Measurements from ENCODE around the gene NPIPB2. TPM values are rescaled to one million over a fixed set of nuclear protein-coding genes. Genes with fewer than 3 reads are reported as not detected.
"Not testable (repeated sequence)": the region's sequence is repeated elsewhere in the genome, so short reads cannot be mapped to it uniquely, and the experiment has no call there.

NPIPB2 gene
- polyA plus RNA-seq, 2 of the 4 experiments (the other 2 are of a cell fraction), result 2.7 to 6.6 TPM

- POLR2A ChIA-PET; H3K4me2 ChIP-seq; H3K4me1 ChIP-seq; H3K27ac ChIP-seq; DNase-seq (ENCODE audit: low read depth in 1 of 2, low spot score in 1 of 2); FAIRE-seq; H3K4me3 ChIP-seq; ATAC-seq; H3K9me3 ChIP-seq: not testable (repeated sequence)
- 79% methylated on average over 10 of the region's 10 CpGs for WGBS (ENCODE audit: missing lambda C conversion rate)
- CTCF ChIA-PET, result interaction anchor here (1.9 kb wide), 1 partner anchor 144 kb away, joined by 4 read pairs; no protein-coding TSS in a partner anchor
Measured at GRCh38 chr16:11924046-11924445, 17.8 kb downstream of the NPIPB2 start.

GRCh38 chr16:11916524-11917285 is 25.1 kb downstream of the NPIPB2 start:
- peak; percentile 78 to 87 for DNase-seq (ENCODE audit: low read depth in 1 of 2, low spot score in 1 of 2)
- H3K9me3 ChIP-seq, result no peaks in the 10 kb centered on the region
- peak overlapping the region; percentile 59 for H3K4me3 ChIP-seq
- WGBS (ENCODE audit: missing lambda C conversion rate), result 6% methylated on average over 13 of the region's 13 CpGs
- ChIA-PET POLR2A (interaction anchor here (1.0 to 1.7 kb wide), 4 partner anchors 60 to 174 kb away, joined by 3 to 21 read pairs (median 4); partner anchors contain the start of genes SNX29, TXNDC11 and ZC3H7A), CTCF (interaction anchor here (0.6 to 1.9 kb wide), 5 partner anchors 16 to 152 kb away, joined by 3 to 8 read pairs (median 4); partner anchors contain the start of gene RSL1D1)
- peak; percentile 71 to 74 for ATAC-seq
- peak overlapping the region; percentile 94 for H3K4me2 ChIP-seq
- peak overlapping the region; percentile 92 to 96 for H3K27ac ChIP-seq
- H3K4me1 ChIP-seq, result peaks cover 29% of the 10 kb centered on the region
- TF ChIP-seq JUN (IDR thresholded peaks at IDR 0.05), result no peak
- peak; percentile 46; the same call in 1 of the 2 replicates for TF ChIP-seq FOSL2 (IDR thresholded peaks at IDR 0.05)
- peak; percentile 92 for TF ChIP-seq FOSL2 (CRISPR knock-in tag; IDR thresholded peaks at IDR 0.05)
- FAIRE-seq, result peak; percentile 32

- 1% methylated on average over 23 of the region's 84 CpGs for WGBS (ENCODE audit: missing lambda C conversion rate)
- Histone ChIP-seq H3K4me2 (peak within 1 kb of the TSS; percentile 94), H3K4me3 (peak within 1 kb of the TSS; percentile 93), H3K27ac (peak within 1 kb of the TSS; percentile 96 to 99), H3K4me1 (peaks cover 33% of the 10 kb centered on the region), H3K9me3 (no peaks in the 10 kb centered on the region)
- ChIA-PET CTCF (interaction anchor here (0.6 to 1.9 kb wide), 5 partner anchors 15 to 153 kb away, joined by 3 to 8 read pairs (median 4); partner anchors contain the start of gene RSL1D1), POLR2A (interaction anchor here (1.0 to 1.7 kb wide), 6 partner anchors 9 to 173 kb away, joined by 3 to 21 read pairs (median 3); partner anchors contain the start of genes RSL1D1, SNX29, TXNDC11 and ZC3H7A)
- DNase-seq (ENCODE audit: low read depth in 1 of 2, low spot score in 1 of 2) (peak; percentile 92 to 99), ATAC-seq (peak; percentile 93 to 95), FAIRE-seq (no peak)
- TF ChIP-seq NPAS2 (CRISPR knock-in tag; IDR thresholded peaks at IDR 0.05; ENCODE audit: borderline replicate concordance), result no peak
- TF ChIP-seq MYC (IDR thresholded peaks at IDR 0.05; ENCODE audit: borderline replicate concordance, low read length), result peak; percentile 83
- TF ChIP-seq TFCP2L1 (CRISPR knock-in tag; IDR thresholded peaks at IDR 0.05), result no peak
- no peak for TF ChIP-seq RAD21 (conservative IDR thresholded peaks at IDR 0.05 in 1 of 2, IDR thresholded peaks at IDR 0.05 in 1 of 2)
- peak; percentile 98 for TF ChIP-seq MAZ (IDR thresholded peaks at IDR 0.05; ENCODE audit: borderline replicate concordance, low read depth, low read length)
- TF ChIP-seq MAFK (IDR thresholded peaks at IDR 0.05; ENCODE audit: partially characterized antibody), result no peak
- TF ChIP-seq CBX2 (IDR thresholded peaks at IDR 0.05; ENCODE audit: borderline replicate concordance, low read depth), result no peak
- 0 out of 2 replicates have a peak, but pooled peaks have one; percentile 51 for TF ChIP-seq TP53 (CRISPR knock-in tag; IDR thresholded peaks at IDR 0.05)
- TF ChIP-seq POLR2A (IDR thresholded peaks at IDR 0.05; ENCODE audit: low read length), result peak; percentile 87
- no peak for TF ChIP-seq SREBF2 (IDR thresholded peaks at IDR 0.05)
- 0 out of 2 replicates have a peak, but pooled peaks have one; percentile 24 for TF ChIP-seq HOXB5 (CRISPR knock-in tag; IDR thresholded peaks at IDR 0.05)
- TF ChIP-seq JUN (IDR thresholded peaks at IDR 0.05), result peak; percentile 82 to 85; a peak in 3 of 5 replicates
- no peak for TF ChIP-seq JUNB (IDR thresholded peaks at IDR 0.05)
- no peak for TF ChIP-seq ZSCAN20 (CRISPR knock-in tag; IDR thresholded peaks at IDR 0.05)
- no peak for TF ChIP-seq CEBPB (IDR thresholded peaks at IDR 0.05)
- no peak for TF ChIP-seq ZFP36 (IDR thresholded peaks at IDR 0.05; ENCODE audit: borderline replicate concordance, partially characterized antibody)
- no peak for TF ChIP-seq KDM1A (IDR thresholded peaks at IDR 0.05; ENCODE audit: low read depth)
- no peak for TF ChIP-seq HEYL (CRISPR knock-in tag; IDR thresholded peaks at IDR 0.05)
- peak; percentile 89 for TF ChIP-seq MAX (IDR thresholded peaks at IDR 0.05)
- TF ChIP-seq GATA3 (IDR thresholded peaks at IDR 0.05; ENCODE audit: borderline replicate concordance), result 0 out of 2 replicates have a peak, but pooled peaks have one; percentile 22
- TF ChIP-seq E2F6 (IDR thresholded peaks at IDR 0.05; ENCODE audit: borderline replicate concordance, low read depth), result peak; percentile 24; the same call in 1 of the 2 replicates
- TF ChIP-seq ELK1 (IDR thresholded peaks at IDR 0.05; ENCODE audit: low read depth, low read length), result 0 out of 2 replicates have a peak, but pooled peaks have one; percentile 43
- TF ChIP-seq BCL3 (IDR thresholded peaks at IDR 0.05), result 0 out of 3 replicates have a peak, but pooled peaks have one; percentile 42
- TF ChIP-seq CHD4 (IDR thresholded peaks at IDR 0.05; ENCODE audit: borderline replicate concordance), result no peak
- TF ChIP-seq PHF8 (IDR thresholded peaks at IDR 0.05; ENCODE audit: borderline replicate concordance, low read depth), result peak; percentile 27
- TF ChIP-seq EP300 (IDR thresholded peaks at IDR 0.05), result peak in 1 of 2 experiments; percentile 15; a peak in 1 of 5 replicates
Measured at GRCh38 chr16:11915644-11916523, 26.0 kb downstream of the NPIPB2 start, which contains the start of gene GSPT1. TSS of gene GSPT1 (minus strand) at chr16:11915956. CDS start at chr16:11915720, 236 bp downstream.
